Right atrium auricular region (tissue), 2 donors: ENCODE measurements around the gene CYP1A1. TPM values are rescaled to one million over a fixed set of nuclear protein-coding genes. Genes with fewer than 3 reads are reported as not detected.
"Not testable (repeated sequence)": the region's sequence is repeated elsewhere in the genome, so short reads cannot be mapped to it uniquely, and the experiment has no call there.

ENCODE experiments used
- DNase-seq: peaks from one replicate; pipeline ENCODE4 v3.0.0-alpha.2; 2019; ENCODE audit warnings: low spot score
- H3K27ac ChIP-seq, 2 donors: fragments of 200-600 bp; sonication (generic); 1 replicate in 1 of 2; 2 replicates in 1 of 2; pipeline ENCODE4 v1.5.1; 2016 to 2019
- H3K27me3 ChIP-seq, 2 donors: fragments of 200-600 bp; sonication (generic); one replicate each; pipeline versions ENCODE4 v1.5.1 to v1.6.0; 2017 to 2019
- H3K36me3 ChIP-seq: fragments of 200-600 bp; sonication (generic); one replicate; pipeline ENCODE4 v1.5.1; 2016
- H3K4me1 ChIP-seq, 2 donors: fragments of 200-600 bp; sonication (generic); one replicate each; pipeline versions ENCODE4 v1.5.1 to v1.6.0; 2017 to 2019
- H3K4me3 ChIP-seq, 2 donors: fragments of 200-600 bp; sonication (generic); 1 replicate in 1 of 2; 2 replicates in 1 of 2; pipeline ENCODE4 v1.5.1; 2017 to 2019; ENCODE audit warnings: mild to moderate bottlenecking in 1 of 2, moderate library complexity in 1 of 2
- H3K9me3 ChIP-seq, 2 donors: fragments of 200-600 bp; sonication (generic); one replicate each; pipeline ENCODE4 v1.5.1; 2019
- CTCF ChIP-seq, 2 donors: fragments of 200-600 bp; sonication (generic); IDR thresholded peaks; one replicate each; pipeline ENCODE4 v1.5.1; 2019; ENCODE audit warnings: antibody characterized with exemption in 2 of 2
- total RNA-seq, 2 donors: library from RNA; depleted of rRNA; stranded (reverse); fragments of >200 nt; gene quantifications; one replicate each; pipeline ENCODE4 v1.1.0, GENCODE V29; 2016

Gene CYP1A1
- total RNA-seq, 2 donors from 2014 or later, result 1.0 TPM; not detected in 1

GRCh38 chr15:74732846-74733245, 7.5 kb upstream of the CYP1A1 start:
- Histone ChIP-seq H3K4me1 (no peaks in the 10 kb centered on the region), H3K27ac (no peak overlapping the region), H3K36me3 (no peaks in the 10 kb centered on the region), H3K9me3 (no peaks in the 10 kb centered on the region), H3K4me3 (no peak overlapping the region), H3K27me3 (no peaks in the 10 kb centered on the region)
- DNase-seq, result no peak
- TF ChIP-seq CTCF (IDR thresholded peaks at IDR 0.05), result no peak

- H3K27me3 ChIP-seq, result no peaks in the 10 kb centered on the region
- no peak overlapping the region for H3K4me3 ChIP-seq
- H3K9me3 ChIP-seq, result no peaks in the 10 kb centered on the region
- no peak overlapping the region for H3K27ac ChIP-seq
- no peak for TF ChIP-seq CTCF (IDR thresholded peaks at IDR 0.05)
- peaks cover 0 to 18% of the 10 kb centered on the region in 2 donors for H3K4me1 ChIP-seq
- DNase-seq, result no peak
- no peaks in the 10 kb centered on the region for H3K36me3 ChIP-seq
Measured at GRCh38 chr15:74730619-74731316, 5.4 kb upstream of the CYP1A1 start.

- not testable (repeated sequence) for H3K9me3 ChIP-seq, DNase-seq, H3K36me3 ChIP-seq, H3K4me3 ChIP-seq, H3K27me3 ChIP-seq, H3K27ac ChIP-seq
- H3K4me1 ChIP-seq, result peaks cover 0 to 20% of the 10 kb centered on the region in 2 donors
Measured at GRCh38 chr15:74729372-74729771, 4.0 kb upstream of the CYP1A1 start.

GRCh38 chr15:74728699-74729098, 3.4 kb upstream of the CYP1A1 start:
- not testable (repeated sequence) for DNase-seq, H3K27ac ChIP-seq, H3K36me3 ChIP-seq, H3K9me3 ChIP-seq, H3K4me3 ChIP-seq, H3K27me3 ChIP-seq
- peaks cover 0 to 20% of the 10 kb centered on the region in 2 donors for H3K4me1 ChIP-seq

GRCh38 chr15:74727727-74728126, 2.4 kb upstream of the CYP1A1 start:
- Histone ChIP-seq H3K36me3 (no peaks in the 10 kb centered on the region), H3K27ac (no peak overlapping the region), H3K9me3 (no peaks in the 10 kb centered on the region), H3K4me1 (peaks cover 0 to 20% of the 10 kb centered on the region in 2 donors), H3K27me3 (no peaks in the 10 kb centered on the region), H3K4me3 (no peak overlapping the region)
- TF ChIP-seq CTCF (IDR thresholded peaks at IDR 0.05), result no peak
- DNase-seq, result no peak

- Histone ChIP-seq H3K4me3 (peak overlapping the region; percentile 49 to 70), H3K36me3 (no peaks in the 10 kb centered on the region), H3K9me3 (no peaks in the 10 kb centered on the region), H3K27me3 (no peaks in the 10 kb centered on the region), H3K27ac (peak overlapping the region in 1 of 2 donors; percentile 71), H3K4me1 (peaks cover 0 to 20% of the 10 kb centered on the region in 2 donors)
- TF ChIP-seq CTCF (IDR thresholded peaks at IDR 0.05), result no peak
- no peak for DNase-seq
Measured at GRCh38 chr15:74726774-74727164, 1.4 kb upstream of the CYP1A1 start.
